Gastroesophageal sphincter (tissue), 4 donors: Measurements from ENCODE around the gene HMX3. TPM values are rescaled to one million over a fixed set of nuclear protein-coding genes. Genes with fewer than 3 reads are reported as not detected.

Experiments used
- ATAC-seq: fragments of 150-250 bp; one replicate; pipeline ENCODE4 v1.9.1; 2016; ENCODE audit warnings: mild to moderate bottlenecking, moderate library complexity
- H3K27ac ChIP-seq, 4 donors: fragments of 200-600 bp; sonication (generic) in 3 of 4; 1 replicate in 3 of 4; 2 replicates in 1 of 4; pipeline ENCODE4 v1.5.1; 2016 to 2019
- H3K27me3 ChIP-seq: fragments of 200-600 bp; sonication (generic); one replicate; pipeline ENCODE4 v1.5.1; 2019
- H3K36me3 ChIP-seq, 2 donors: fragments of 200-600 bp; sonication (generic); one replicate each; pipeline ENCODE4 v1.5.1; 2019; ENCODE audit warnings: control low read depth in 1 of 2
- H3K4me1 ChIP-seq, 3 donors: fragments of 200-600 bp; sonication (generic); 1 replicate in 2 of 3; 2 replicates in 1 of 3; pipeline ENCODE4 v1.5.1; 2016 to 2019; ENCODE audit warnings: control low read depth in 2 of 3
- H3K4me3 ChIP-seq, 2 donors: fragments of 200-600 bp; sonication (generic); one replicate each; pipeline ENCODE4 v1.5.1; 2019; ENCODE audit warnings: mild to moderate bottlenecking in 1 of 2, moderate library complexity in 1 of 2
- H3K9me3 ChIP-seq, 3 donors: fragments of 200-600 bp; sonication (generic); one replicate each; pipeline ENCODE4 v1.5.1; 2017 to 2019; ENCODE audit warnings: control low read depth in 2 of 3
- EP300 ChIP-seq: sonication (generic); formaldehyde crosslinking; IDR thresholded peaks from one replicate; pipeline ENCODE4 v1.6.1; 2017; ENCODE audit warnings: antibody characterized with exemption, mild to moderate bottlenecking
- POLR2A ChIP-seq, 2 donors: fragments of 450-650 bp; IDR thresholded peaks; one replicate each; pipeline ENCODE4 v1.6.1; 2017; ENCODE audit warnings: antibody characterized with exemption in 2 of 2, mild to moderate bottlenecking in 2 of 2, moderate library complexity in 1 of 2
- POLR2AphosphoS5 ChIP-seq: sonication (generic); formaldehyde crosslinking; IDR thresholded peaks from one replicate; pipeline ENCODE4 v1.6.1; 2017; ENCODE audit warnings: antibody characterized with exemption
- WGBS, 2 donors: methylation state at CpG; one replicate each; pipeline ENCODE4 v1.1.5; 2018; ENCODE audit warnings: low coverage in 1 of 2; 5-methylcytosine and 5-hydroxymethylcytosine counted together
- total RNA-seq, 4 donors: library from RNA; depleted of rRNA; stranded (reverse); fragments of >200 nt; gene quantifications; one replicate each; pipeline ENCODE4 v1.1.0, GENCODE V29; 2016
- TF ChIP-seq, protein P1 (sequence below), 4 experiments: fragments of 200-600 bp in 2 of 4; fragments of 450-650 bp in 2 of 4; sonication (generic) in 1 of 4; IDR thresholded peaks; one replicate each; pipeline ENCODE4 v1.5.1; 2017 to 2019; ENCODE audit warnings: antibody characterized with exemption in 4 of 4, mild to moderate bottlenecking in 2 of 4, moderate library complexity in 2 of 4

The HMX3 gene
- total RNA-seq, 4 donors from 2014 or later = 1.1 TPM; not detected in 3

GRCh38 chr10:123136221-123136805 is 543 bp downstream of the HMX3 start:
- no peak for ATAC-seq
- no peak overlapping the region for H3K27ac ChIP-seq
- H3K36me3 ChIP-seq = no peaks in the 10 kb centered on the region
- 2% methylated on average over 14 of the region's 59 CpGs; no CpG with 5 or more reads in 1 of the 2 donors for WGBS, 2 donors
- no peaks in the 10 kb centered on the region for H3K9me3 ChIP-seq
- H3K4me3 ChIP-seq = peak overlapping the region in 1 of 2 donors; percentile 48
- no peak for TF ChIP-seq EP300
- TF ChIP-seq, protein P1, sequence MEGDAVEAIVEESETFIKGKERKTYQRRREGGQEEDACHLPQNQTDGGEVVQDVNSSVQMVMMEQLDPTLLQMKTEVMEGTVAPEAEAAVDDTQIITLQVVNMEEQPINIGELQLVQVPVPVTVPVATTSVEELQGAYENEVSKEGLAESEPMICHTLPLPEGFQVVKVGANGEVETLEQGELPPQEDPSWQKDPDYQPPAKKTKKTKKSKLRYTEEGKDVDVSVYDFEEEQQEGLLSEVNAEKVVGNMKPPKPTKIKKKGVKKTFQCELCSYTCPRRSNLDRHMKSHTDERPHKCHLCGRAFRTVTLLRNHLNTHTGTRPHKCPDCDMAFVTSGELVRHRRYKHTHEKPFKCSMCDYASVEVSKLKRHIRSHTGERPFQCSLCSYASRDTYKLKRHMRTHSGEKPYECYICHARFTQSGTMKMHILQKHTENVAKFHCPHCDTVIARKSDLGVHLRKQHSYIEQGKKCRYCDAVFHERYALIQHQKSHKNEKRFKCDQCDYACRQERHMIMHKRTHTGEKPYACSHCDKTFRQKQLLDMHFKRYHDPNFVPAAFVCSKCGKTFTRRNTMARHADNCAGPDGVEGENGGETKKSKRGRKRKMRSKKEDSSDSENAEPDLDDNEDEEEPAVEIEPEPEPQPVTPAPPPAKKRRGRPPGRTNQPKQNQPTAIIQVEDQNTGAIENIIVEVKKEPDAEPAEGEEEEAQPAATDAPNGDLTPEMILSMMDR (IDR thresholded peaks at IDR 0.05) = no peak
- TF ChIP-seq POLR2A (IDR thresholded peaks at IDR 0.05) = no peak
- TF ChIP-seq POLR2AphosphoS5 = no peak
- peaks cover 100% of the 10 kb centered on the region for H3K27me3 ChIP-seq
- H3K4me1 ChIP-seq = peaks cover 0 to 79% (median 49%) of the 10 kb centered on the region in 3 donors

DNA sequence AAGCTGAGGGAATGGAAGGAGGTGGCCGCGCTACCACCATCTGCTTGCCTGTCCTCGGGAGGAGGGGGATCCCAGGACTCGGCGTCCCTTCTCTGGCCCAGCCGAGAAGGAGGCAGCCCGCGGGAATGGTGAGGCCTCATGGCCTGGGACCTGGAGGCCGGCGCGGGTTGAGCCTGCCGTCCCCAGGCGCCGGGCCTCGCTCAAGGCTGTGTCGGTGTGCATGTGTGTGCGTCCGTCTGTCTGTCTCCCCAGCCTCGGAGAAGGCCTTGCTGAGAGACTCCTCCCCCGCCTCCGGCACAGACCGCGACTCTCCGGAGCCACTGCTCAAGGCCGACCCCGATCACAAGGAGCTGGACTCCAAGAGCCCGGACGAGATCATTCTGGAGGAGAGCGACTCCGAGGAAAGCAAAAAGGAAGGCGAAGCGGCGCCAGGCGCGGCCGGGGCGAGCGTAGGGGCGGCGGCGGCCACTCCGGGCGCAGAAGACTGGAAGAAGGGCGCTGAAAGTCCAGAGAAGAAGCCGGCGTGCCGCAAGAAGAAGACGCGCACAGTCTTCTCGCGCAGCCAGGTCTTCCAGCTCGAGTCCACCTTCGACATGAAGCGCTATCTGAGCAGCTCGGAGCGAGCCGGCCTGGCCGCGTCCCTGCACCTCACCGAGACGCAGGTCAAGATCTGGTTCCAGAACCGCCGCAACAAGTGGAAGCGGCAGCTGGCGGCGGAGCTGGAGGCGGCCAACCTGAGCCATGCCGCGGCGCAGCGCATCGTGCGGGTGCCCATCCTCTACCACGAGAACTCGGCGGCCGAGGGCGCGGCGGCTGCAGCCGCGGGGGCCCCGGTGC is 1.3 kb downstream of the HMX3 start:
- Histone ChIP-seq H3K4me3 (peak overlapping the region in 1 of 2 donors; percentile 48), H3K27me3 (peaks cover 100% of the 10 kb centered on the region), H3K27ac (no peak overlapping the region), H3K4me1 (peaks cover 0 to 82% (median 49%) of the 10 kb centered on the region in 3 donors), H3K9me3 (no peaks in the 10 kb centered on the region), H3K36me3 (no peaks in the 10 kb centered on the region)
- ATAC-seq = no peak
- 0% methylated on average over 7 of the region's 83 CpGs; no CpG with 5 or more reads in 1 of the 2 donors for WGBS, 2 donors
- TF ChIP-seq EP300 = no peak
- TF ChIP-seq POLR2AphosphoS5 = no peak
- no peak for TF ChIP-seq POLR2A (IDR thresholded peaks at IDR 0.05)
- TF ChIP-seq, protein P1 (IDR thresholded peaks at IDR 0.05) = no peak

- H3K4me1 ChIP-seq = peaks cover 0 to 76% (median 40%) of the 10 kb centered on the region in 3 donors
- H3K4me3 ChIP-seq = no peak overlapping the region
- no peaks in the 10 kb centered on the region for H3K36me3 ChIP-seq
- WGBS, 2 donors = 7 to 16% methylated on average over 6 to 7 of the region's 7 CpGs
- TF ChIP-seq POLR2AphosphoS5 (no peak), EP300 (no peak), POLR2A (IDR thresholded peaks at IDR 0.05) (no peak)
- TF ChIP-seq, protein P1 (IDR thresholded peaks at IDR 0.05) = no peak
- no peak for ATAC-seq
- H3K9me3 ChIP-seq = no peaks in the 10 kb centered on the region
- peaks cover 100% of the 10 kb centered on the region for H3K27me3 ChIP-seq
- no peak overlapping the region for H3K27ac ChIP-seq
Observed at GRCh38 chr10:123139165-123139520, 3.4 kb downstream of the HMX3 start.

DNA sequence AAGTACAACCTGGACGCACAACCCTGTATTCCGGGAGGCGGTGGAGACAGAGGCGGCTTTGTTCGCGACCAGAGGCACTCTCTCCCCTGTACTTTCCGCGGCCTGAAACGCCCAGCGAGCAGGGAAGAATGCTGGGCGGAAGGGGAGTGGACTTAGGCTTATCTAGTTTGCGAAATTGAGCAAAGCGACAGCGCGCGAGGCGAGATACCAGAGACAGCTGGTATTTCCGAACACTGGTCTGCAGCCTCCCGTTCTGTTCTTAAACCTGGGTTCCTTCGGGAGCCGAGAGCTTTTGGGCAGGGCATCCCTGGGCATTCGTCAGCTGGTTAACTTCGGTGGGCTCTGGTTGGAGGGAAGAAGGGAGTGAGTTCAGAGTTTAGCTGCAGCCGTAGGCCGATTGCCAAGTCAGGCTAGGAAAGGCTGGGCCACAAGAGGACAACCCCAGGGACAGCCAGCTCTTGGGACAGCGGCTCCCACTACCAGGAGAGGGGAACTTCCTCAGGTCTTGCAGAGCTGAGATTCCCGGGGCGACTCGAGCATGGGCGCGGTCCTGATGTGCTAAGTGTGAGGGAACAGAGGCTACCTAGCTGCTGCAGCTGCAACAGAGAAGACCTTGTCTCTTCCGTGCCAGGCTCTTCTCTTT is 3.9 kb downstream of the HMX3 start:
- H3K27me3 ChIP-seq = peaks cover 100% of the 10 kb centered on the region
- no peak overlapping the region for H3K4me3 ChIP-seq
- no peaks in the 10 kb centered on the region for H3K36me3 ChIP-seq
- H3K4me1 ChIP-seq = peaks cover 0 to 71% (median 35%) of the 10 kb centered on the region in 3 donors
- no peaks in the 10 kb centered on the region for H3K9me3 ChIP-seq
- no peak for TF ChIP-seq EP300
- no peak for TF ChIP-seq POLR2A (IDR thresholded peaks at IDR 0.05)
- TF ChIP-seq, protein P1 (IDR thresholded peaks at IDR 0.05) = no peak
- TF ChIP-seq POLR2AphosphoS5 = no peak
- ATAC-seq = no peak
- no peak overlapping the region for H3K27ac ChIP-seq
- 7 to 10% methylated on average over 6 to 18 of the region's 32 CpGs for WGBS, 2 donors
